ES-I3 (cell line): ENCODE data around the gene TTC28.
"Not testable (repeated sequence)": the region's sequence is repeated elsewhere in the genome, so short reads cannot be mapped to it uniquely, and the experiment has no call there.

ENCODE experiments used
- H3K36me3 ChIP-seq: 2 replicates; pipeline ENCODE4 v1.6.1; 2013; ENCODE audit warnings: mild to moderate bottlenecking, low read length, control low read depth, moderate library complexity; ENCODE audit not compliant: insufficient read depth
- H3K4me1 ChIP-seq: 2 replicates; pipeline ENCODE4 v1.6.1; 2013; ENCODE audit warnings: mild to moderate bottlenecking, control low read depth, low read length; ENCODE audit not compliant: insufficient read depth
- H3K9ac ChIP-seq: 2 replicates; pipeline ENCODE4 v1.6.1; 2013; ENCODE audit warnings: low read depth, mild to moderate bottlenecking, low read length, moderate library complexity
- H3K9me3 ChIP-seq: 2 replicates; pipeline ENCODE4 v1.6.1; 2013; ENCODE audit warnings: mild to moderate bottlenecking, low read length, moderate library complexity; ENCODE audit not compliant: control insufficient read depth, insufficient read depth

The TTC28 gene

DNA sequence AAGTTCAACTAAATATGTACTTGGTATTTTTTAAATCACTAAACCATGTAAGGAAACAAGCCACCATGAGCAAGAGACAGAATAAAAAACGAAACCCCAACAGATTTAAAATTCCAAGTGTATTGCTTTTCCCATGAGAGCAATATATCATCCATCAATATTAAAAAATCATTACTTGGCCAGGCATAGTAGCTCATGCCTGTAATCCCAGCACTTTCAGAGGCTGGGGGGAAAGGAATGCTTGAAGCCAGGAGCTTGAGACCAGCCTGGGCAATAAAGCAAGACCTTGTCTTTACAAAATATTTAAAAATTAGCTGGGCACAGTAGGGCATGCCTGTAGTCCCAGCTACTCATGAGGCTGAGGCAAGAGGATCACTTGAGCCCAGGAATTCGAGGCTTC lies 190.8 kb downstream of the TTC28 start:
- Histone ChIP-seq H3K9me3 (no peaks in the 10 kb centered on the region), H3K36me3 (no peaks in the 10 kb centered on the region), H3K9ac (no peak overlapping the region), H3K4me1 (no peaks in the 10 kb centered on the region)

DNA sequence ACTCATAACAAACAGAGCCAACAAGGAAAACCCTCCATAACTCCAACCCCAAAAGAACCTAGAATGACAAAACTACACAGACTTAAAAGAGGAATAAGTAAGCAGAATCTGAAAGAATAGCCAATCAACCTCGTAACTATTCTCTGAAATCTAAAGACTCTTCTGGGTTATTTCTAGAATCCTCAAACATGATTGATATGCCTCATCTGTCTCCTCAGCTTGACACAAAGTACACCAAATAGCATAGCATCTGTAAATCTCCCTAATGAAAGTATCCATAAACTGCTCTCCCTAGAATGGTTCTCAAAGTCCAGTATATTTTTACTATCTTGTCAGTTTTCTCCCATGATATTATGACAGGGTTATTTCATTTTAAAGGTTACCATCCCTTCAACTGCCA lies 195.0 kb downstream of the TTC28 start:
- Histone ChIP-seq H3K36me3 (no peaks in the 10 kb centered on the region), H3K9me3 (no peaks in the 10 kb centered on the region), H3K9ac (no peak overlapping the region), H3K4me1 (no peaks in the 10 kb centered on the region; the same call in 1 of the 2 replicates)

DNA sequence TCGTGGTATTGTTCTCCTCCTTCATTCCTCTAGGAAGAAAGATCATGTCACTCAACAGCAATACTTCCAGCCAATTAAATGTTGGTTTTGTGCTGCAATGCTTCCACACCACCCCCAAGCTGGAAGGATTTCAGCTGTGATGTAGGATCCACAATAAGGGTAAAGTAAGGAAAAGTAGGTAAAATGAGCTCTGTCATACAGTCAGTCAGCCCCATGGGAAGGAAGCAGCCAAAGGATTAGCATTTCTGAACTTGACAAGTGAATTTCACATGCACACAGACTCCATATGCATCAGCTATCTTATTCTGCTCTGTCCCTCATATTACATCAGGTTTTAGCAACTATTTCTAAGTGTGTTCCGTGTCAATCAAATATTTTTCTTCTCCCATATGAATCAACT lies 197.9 kb downstream of the TTC28 start:
- Histone ChIP-seq H3K9ac (no peak overlapping the region), H3K9me3 (no peaks in the 10 kb centered on the region), H3K4me1 (no peaks in the 10 kb centered on the region; the same call in 1 of the 2 replicates), H3K36me3 (no peaks in the 10 kb centered on the region)

DNA sequence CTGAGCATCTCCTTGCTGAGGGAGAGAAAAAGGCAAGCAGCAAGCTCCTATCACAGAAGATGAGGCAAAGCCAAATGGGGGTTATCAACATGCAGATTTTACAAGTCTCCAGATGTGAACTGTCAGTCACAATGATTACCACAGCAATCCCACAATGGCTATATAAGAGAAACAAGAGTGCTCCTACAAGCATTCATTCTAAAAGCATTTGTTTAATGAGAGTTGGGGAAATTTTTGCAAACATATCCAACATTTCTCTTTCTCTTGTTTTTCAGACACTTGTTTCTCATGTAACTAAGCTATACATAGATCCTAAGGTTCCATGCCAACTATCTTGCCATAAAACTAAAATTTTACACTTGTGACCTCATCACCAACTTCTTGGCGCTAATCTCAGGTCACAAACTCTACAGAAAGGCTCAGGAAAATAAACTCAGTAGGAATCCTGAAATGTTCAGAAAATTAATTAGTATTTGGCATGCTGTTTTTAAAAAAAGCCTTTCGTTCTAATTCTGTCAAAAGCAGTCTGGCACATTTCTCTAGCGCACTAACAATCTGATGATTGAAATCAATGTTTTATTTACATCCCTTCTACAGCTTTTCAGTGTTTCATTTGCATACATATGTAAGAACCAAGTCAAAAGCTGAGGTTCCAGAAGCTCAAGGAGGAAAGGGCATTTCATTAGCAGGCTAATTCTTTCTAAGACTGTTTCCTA lies 199.5 kb downstream of the TTC28 start:
- Histone ChIP-seq H3K9me3 (no peaks in the 10 kb centered on the region), H3K4me1 (no peaks in the 10 kb centered on the region; the same call in 1 of the 2 replicates), H3K9ac (no peak overlapping the region), H3K36me3 (no peaks in the 10 kb centered on the region)

DNA sequence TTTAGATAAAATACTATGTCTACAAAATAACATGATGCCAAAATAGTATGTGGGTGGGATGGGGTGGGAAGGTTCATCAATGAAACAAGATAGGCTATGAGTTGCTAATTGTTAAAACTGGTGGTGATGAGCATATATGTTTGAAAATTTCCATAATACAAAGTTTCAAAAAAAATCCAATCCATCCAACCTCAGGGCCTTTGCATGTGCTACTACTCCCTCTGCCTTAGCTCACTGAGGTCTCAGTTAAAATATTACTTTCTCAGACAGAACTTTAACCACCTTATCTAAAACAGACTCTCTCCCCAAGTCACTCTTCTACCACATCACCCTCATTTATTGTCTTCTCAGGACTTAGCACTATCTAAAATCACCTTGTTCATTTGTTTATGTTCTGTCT lies 201.1 kb downstream of the TTC28 start:
- Histone ChIP-seq H3K9me3 (no peaks in the 10 kb centered on the region; the same call in 1 of the 2 replicates), H3K9ac (no peak overlapping the region), H3K4me1 (no peaks in the 10 kb centered on the region; the same call in 1 of the 2 replicates), H3K36me3 (no peaks in the 10 kb centered on the region)

DNA sequence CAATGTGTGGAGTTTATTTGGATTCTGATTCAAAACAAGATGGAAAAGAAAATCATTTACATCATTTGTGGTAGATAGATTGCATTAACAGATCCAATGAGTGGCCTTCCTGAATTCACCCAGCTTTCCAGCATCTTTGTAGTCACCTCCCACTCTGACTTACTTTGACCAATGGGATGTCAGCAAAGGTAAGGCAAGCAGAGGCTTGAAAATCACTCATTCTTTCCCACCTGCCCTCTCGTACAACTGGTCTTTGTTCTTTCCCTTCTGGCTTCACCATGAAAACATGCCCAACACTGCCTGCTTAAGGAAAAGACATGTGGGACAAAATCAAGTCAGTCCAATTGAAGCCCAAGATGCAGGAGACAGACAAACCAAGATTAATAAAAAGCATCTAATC lies 202.1 kb downstream of the TTC28 start:
- Histone ChIP-seq H3K9me3 (no peaks in the 10 kb centered on the region; the same call in 1 of the 2 replicates), H3K4me1 (no peaks in the 10 kb centered on the region; the same call in 1 of the 2 replicates), H3K9ac (no peak overlapping the region), H3K36me3 (no peaks in the 10 kb centered on the region)

DNA sequence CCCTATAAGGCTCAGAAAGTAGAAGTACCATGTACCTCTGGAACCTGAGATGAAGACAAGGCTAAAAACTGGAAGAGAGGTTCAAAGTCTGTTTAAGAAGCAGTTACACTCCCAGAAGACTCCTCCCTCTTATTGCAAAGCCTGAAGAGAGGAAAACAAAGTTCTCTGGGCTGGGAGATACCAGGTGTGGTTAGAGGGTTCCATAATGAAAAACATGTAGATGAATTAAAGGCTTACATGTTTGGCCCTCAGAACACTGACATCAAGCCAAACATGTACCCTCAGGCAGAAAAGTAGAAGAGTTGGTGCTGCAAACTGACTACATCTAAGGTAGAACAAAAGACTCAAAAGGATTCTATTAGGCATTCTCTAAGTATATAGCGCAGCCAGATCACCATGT lies 205.3 kb downstream of the TTC28 start:
- Histone ChIP-seq H3K9ac (no peak overlapping the region), H3K36me3 (no peaks in the 10 kb centered on the region), H3K9me3 (no peaks in the 10 kb centered on the region; the same call in 1 of the 2 replicates), H3K4me1 (no peaks in the 10 kb centered on the region)

DNA sequence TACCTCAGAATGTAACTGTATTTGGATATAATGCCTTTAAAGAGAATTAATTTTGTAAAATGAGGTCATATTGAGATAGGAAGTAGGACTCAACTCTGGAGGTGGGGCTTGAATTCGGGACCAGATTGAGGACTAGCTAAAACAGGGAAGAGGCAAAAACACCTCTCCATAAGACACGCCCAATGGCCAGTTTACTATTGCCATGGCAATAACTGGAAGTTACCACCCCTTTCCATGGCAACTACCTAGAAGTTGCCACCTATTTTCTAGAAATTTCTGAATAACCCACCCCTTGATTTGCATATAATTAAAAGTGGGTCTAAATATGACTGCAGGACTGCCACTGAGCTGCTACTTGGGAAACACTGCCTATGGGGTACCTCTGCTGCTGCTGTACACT lies 206.4 kb downstream of the TTC28 start:
- no peaks in the 10 kb centered on the region for H3K4me1 ChIP-seq
- H3K9ac ChIP-seq = no peak overlapping the region
- no peaks in the 10 kb centered on the region for H3K36me3 ChIP-seq
- H3K9me3 ChIP-seq = no peaks in the 10 kb centered on the region; the same call in 1 of the 2 replicates

DNA sequence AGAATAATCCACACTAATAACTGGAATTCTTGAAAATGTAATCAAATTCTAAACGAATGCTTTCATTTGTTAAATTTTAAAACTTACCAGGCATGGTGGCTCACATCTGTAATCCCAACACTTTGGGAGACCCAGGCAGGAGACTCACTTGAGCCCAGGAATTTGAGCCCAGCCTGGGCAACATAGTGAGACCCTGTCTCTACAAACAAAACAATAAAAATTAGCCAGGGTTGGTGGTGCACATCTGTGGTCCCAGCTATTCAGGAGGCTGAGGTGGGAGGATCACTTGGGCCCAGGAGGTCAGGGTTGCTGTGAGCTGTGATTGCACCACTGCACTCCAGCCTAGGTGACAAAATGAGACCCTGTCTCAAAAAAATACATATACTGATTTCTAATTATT lies 212.6 kb downstream of the TTC28 start:
- H3K9me3 ChIP-seq, H3K36me3 ChIP-seq, H3K4me1 ChIP-seq, H3K9ac ChIP-seq: not testable (repeated sequence)

DNA sequence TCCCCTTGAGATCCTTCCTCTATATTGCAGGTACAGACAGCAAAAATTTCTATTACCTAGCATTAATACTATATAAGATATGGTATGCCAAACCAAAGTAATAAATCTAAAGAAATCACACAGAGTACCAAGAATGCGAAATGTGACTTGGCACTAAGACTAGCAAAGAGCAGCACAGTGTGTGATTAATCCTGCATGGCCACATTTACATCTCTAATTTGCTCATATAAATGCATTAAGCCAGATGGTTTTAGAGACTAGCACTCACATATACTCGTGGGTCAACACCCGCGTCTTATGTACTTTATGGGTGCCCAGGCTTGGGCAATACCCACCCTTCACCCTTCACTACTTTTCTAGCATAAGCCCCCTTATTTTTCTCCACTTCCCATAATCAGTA lies 213.2 kb downstream of the TTC28 start:
- no peak overlapping the region for H3K9ac ChIP-seq
- H3K9me3 ChIP-seq = no peaks in the 10 kb centered on the region
- H3K4me1 ChIP-seq = no peaks in the 10 kb centered on the region
- H3K36me3 ChIP-seq = no peaks in the 10 kb centered on the region

DNA sequence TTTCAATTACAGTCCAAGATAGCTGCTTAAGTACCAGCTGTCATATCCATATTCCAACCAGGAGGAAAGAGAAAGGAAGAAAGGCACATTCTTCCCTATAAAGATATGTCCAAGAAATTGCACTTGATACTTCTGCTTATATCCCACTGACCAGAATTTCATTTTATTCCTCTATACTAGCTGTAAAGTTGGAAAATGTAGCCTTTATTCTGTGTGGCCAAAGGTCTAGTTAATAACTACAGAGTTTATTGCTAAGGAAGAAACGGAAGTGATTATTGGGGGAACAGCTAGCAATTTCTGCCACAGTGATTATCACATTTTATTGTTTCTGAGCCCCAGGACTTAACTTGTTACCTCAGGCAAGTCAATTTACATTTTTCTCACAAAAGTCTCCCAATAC lies 213.8 kb downstream of the TTC28 start:
- no peak overlapping the region for H3K9ac ChIP-seq
- no peaks in the 10 kb centered on the region for H3K4me1 ChIP-seq
- no peaks in the 10 kb centered on the region for H3K36me3 ChIP-seq
- no peaks in the 10 kb centered on the region for H3K9me3 ChIP-seq

DNA sequence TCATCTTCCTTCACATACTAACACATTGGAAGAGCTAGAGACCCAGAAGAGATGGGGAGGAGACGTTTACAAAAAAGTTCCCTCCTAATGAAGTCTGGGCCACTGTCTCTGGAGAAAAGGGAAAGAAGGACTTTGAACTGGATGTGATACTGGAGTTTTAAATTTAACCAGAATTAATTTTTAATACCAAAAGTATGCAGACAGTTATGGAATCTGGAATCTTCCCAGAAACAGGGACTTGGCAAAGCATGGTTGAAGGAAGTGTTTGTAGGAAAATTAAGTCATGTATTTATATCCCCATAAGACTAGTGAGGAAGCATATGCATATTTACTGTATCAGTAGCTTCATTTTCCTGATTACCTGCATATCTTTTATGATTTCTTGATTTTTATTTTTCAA lies 215.5 kb downstream of the TTC28 start:
- H3K4me1 ChIP-seq = no peaks in the 10 kb centered on the region
- H3K9me3 ChIP-seq = no peaks in the 10 kb centered on the region
- no peak overlapping the region for H3K9ac ChIP-seq
- H3K36me3 ChIP-seq = no peaks in the 10 kb centered on the region

DNA sequence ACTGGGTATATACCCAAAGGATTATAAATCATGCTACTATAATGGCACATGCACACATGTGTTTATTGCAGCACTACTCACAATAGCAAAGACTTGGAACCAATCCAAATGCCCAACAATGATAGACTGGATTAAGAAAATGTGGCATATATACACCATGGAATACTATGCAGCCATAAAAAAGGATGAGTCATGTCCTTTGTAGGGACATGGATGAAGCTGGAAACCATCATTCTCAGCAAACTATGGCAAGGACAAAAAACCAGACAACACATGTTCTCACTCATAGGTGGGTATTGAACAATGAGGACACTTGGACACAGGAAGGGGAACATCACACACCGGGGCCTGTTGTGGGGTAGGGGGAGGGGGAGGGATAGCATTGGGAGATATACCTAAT lies 216.2 kb downstream of the TTC28 start:
- H3K9me3 ChIP-seq, H3K4me1 ChIP-seq, H3K36me3 ChIP-seq, H3K9ac ChIP-seq: not testable (repeated sequence)

DNA sequence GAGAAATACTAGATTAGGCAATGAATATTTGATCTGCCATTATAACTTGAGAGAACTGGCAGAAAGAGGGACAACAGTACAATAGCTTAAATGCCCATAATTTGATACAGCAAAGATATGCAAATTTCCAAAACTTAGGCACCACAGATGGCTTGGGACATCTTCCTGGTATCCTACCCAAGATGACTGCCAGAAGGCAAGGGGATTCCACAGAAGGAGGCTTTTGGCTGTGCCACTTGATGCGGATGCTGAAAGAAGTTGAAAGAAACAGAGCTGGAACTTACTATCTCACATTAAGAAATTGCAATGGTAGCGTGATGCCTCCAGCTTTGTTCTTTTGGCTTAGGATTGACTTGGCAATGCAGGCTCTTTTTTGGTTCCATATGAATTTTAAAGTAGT lies 216.7 kb downstream of the TTC28 start:
- Histone ChIP-seq H3K36me3 (no peaks in the 10 kb centered on the region), H3K9ac (no peak overlapping the region), H3K9me3 (no peaks in the 10 kb centered on the region), H3K4me1 (no peaks in the 10 kb centered on the region)

DNA sequence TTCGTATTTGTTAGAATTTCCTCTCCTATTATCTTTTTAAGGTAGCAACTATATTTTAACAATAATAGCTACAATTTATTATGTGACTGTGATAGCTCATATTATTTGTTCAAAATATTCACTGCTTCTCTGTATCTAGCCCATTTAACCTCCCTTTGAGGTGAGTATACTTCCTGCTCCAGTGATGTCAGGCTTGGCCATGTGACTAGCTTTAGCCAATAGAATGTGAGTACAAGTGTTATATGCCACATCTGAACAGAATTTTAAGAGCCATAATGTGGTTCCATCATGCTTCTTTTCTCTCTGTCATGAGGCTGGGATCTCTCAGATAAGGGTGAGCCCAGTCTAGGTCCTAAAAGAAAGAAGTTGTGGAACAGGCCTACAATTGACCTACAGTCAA lies 217.6 kb downstream of the TTC28 start:
- Histone ChIP-seq H3K4me1 (no peaks in the 10 kb centered on the region), H3K9ac (no peak overlapping the region), H3K9me3 (no peaks in the 10 kb centered on the region), H3K36me3 (no peaks in the 10 kb centered on the region)
